H1 (cell line): ENCODE results near the gene CYBA. TPM values are rescaled to one million over a fixed set of nuclear protein-coding genes. Genes with fewer than 3 reads are reported as not detected.

Experiments used
- CTCF ChIA-PET: fragments of 300-600 bp; sonication (Branson Sonifier 250); formaldehyde crosslinking; loops from one replicate; lab custom pipeline; 2021; ENCODE audit not compliant: partially characterized antibody; lab: Charles Lee
- POLR2A ChIA-PET: fragments of 300-600 bp; sonication (Branson Sonifier 250); formaldehyde crosslinking; loops from one replicate; lab custom pipeline; 2021; ENCODE audit warnings: inconsistent platforms; ENCODE audit not compliant: partially characterized antibody; lab: Charles Lee
- DNase-seq, 2 experiments: peaks; one replicate each; pipeline versions ENCODE4 v3.0.0 to v3.0.0-alpha.2; 2010 to 2022; ENCODE audit warnings: low spot score in 2 of 2, low read depth in 1 of 2, mixed read lengths in 1 of 2
- FAIRE-seq: peaks from 2 replicates; lab custom pipeline; 2011; peaks lifted over from hg19 to GRCh38; lab: Jason Lieb, UNC
- H2AFZ ChIP-seq: 2 replicates; pipeline ENCODE4 v1.8.1; 2012; ENCODE audit warnings: low read length, inconsistent platforms
- H2AK5ac ChIP-seq: 2 replicates; pipeline ENCODE4 v1.6.1; 2013; ENCODE audit warnings: low read depth, low read length
- H2BK120ac ChIP-seq: replicated peaks from 2 replicates; pipeline ENCODE3; 2013; ENCODE audit warnings: low read depth, low read length, inconsistent platforms
- H2BK12ac ChIP-seq: 2 replicates; pipeline ENCODE4 v1.6.1; 2013; ENCODE audit warnings: low read depth, low read length
- H2BK15ac ChIP-seq: 2 replicates; pipeline ENCODE4 v1.6.1; 2013; ENCODE audit warnings: low read length
- H2BK20ac ChIP-seq: 2 replicates; pipeline ENCODE4 v1.6.1; 2013; ENCODE audit warnings: low read length
- H2BK5ac ChIP-seq: 2 replicates; pipeline ENCODE4 v1.6.1; 2013; ENCODE audit warnings: low read depth, low read length
- H3K14ac ChIP-seq: 2 replicates; pipeline ENCODE4 v1.6.1; 2013; ENCODE audit warnings: inconsistent platforms; ENCODE audit not compliant: insufficient read length
- H3K18ac ChIP-seq: 2 replicates; pipeline ENCODE4 v1.6.1; 2013; ENCODE audit warnings: low read length; ENCODE audit errors: extremely low read depth
- H3K23ac ChIP-seq: 2 replicates; pipeline ENCODE4 v1.6.1; 2013; ENCODE audit warnings: inconsistent platforms; ENCODE audit not compliant: insufficient read length
- H3K23me2 ChIP-seq: 2 replicates; pipeline ENCODE4 v1.6.1; 2013; ENCODE audit warnings: low read depth, low read length
- H3K27ac ChIP-seq: 2 replicates; pipeline ENCODE4 v1.6.1; 2011; ENCODE audit warnings: low read depth, low read length, inconsistent platforms
- H3K27me3 ChIP-seq, 4 experiments: replicated peaks in 1 of 4; 1 replicate in 1 of 4; 2 replicates in 3 of 4; pipeline versions ENCODE4 v1.6.1 to v1.8.1; 2011 to 2013; ENCODE audit warnings: low read length in 3 of 4, mild to moderate bottlenecking in 3 of 4, inconsistent platforms in 2 of 4, mixed read lengths in 2 of 4, moderate library complexity in 1 of 4; ENCODE audit not compliant: control insufficient read depth in 3 of 4, insufficient read depth in 3 of 4; ENCODE audit errors: extremely low read depth in 1 of 4
- H3K36me3 ChIP-seq, 4 experiments: 2 replicates each; pipeline versions ENCODE4 v1.6.1 to v1.8.1; 2011 to 2013; ENCODE audit warnings: mild to moderate bottlenecking in 4 of 4, low read length in 3 of 4, moderate library complexity in 2 of 4, control low read depth in 1 of 4, inconsistent platforms in 1 of 4; ENCODE audit not compliant: insufficient read depth in 4 of 4, control insufficient read depth in 2 of 4
- H3K4ac ChIP-seq: replicated peaks from 2 replicates; pipeline ENCODE3; 2013; ENCODE audit warnings: low read length, low read depth, mixed read lengths, inconsistent platforms; ENCODE audit not compliant: insufficient read length
- H3K4me1 ChIP-seq, 4 experiments: replicated peaks in 1 of 4; 1 replicate in 1 of 4; 2 replicates in 3 of 4; pipeline versions ENCODE4 v1.6.1 to v1.8.1; 2011 to 2013; ENCODE audit warnings: low read length in 3 of 4, inconsistent platforms in 2 of 4, mixed read lengths in 1 of 4; ENCODE audit not compliant: insufficient read depth in 4 of 4, control insufficient read depth in 3 of 4
- H3K4me2 ChIP-seq, 2 experiments: 2 replicates each; pipeline versions ENCODE4 v1.6.1 to v1.8.1; 2011 to 2013; ENCODE audit warnings: low read depth in 2 of 2, low read length in 2 of 2, control low read depth in 1 of 2, inconsistent platforms in 1 of 2, mild to moderate bottlenecking in 1 of 2; ENCODE audit not compliant: insufficient read depth in 1 of 2
- H3K4me3 ChIP-seq, 4 experiments: fragments of 200-600, 300-600 bp in 1 of 4; sonication (generic), shearing (Covaris generic), sonication (Bioruptor Twin) in 1 of 4; 2 replicates each; pipeline versions ENCODE4 v1.5.1 to v1.8.1; 2011 to 2016; ENCODE audit warnings: low read length in 4 of 4, low read depth in 3 of 4, control low read depth in 2 of 4, inconsistent platforms in 2 of 4, mild to moderate bottlenecking in 2 of 4, mixed read lengths in 1 of 4, moderate library complexity in 1 of 4; ENCODE audit not compliant: insufficient read depth in 2 of 4; ENCODE audit errors: extremely low read depth in 1 of 4
- H3K56ac ChIP-seq: replicated peaks from 2 replicates; pipeline ENCODE3; 2013; ENCODE audit warnings: low read depth, mild to moderate bottlenecking, mixed read lengths, low read length, inconsistent platforms; ENCODE audit not compliant: insufficient read length
- H3K79me1 ChIP-seq: 2 replicates; pipeline ENCODE4 v1.6.1; 2013; ENCODE audit warnings: low read depth, low read length, control low read depth
- H3K79me2 ChIP-seq, 2 experiments: 2 replicates each; pipeline versions ENCODE4 v1.6.1 to v1.8.1; 2012 to 2013; ENCODE audit warnings: low read length in 2 of 2, mild to moderate bottlenecking in 2 of 2, inconsistent platforms in 1 of 2; ENCODE audit not compliant: insufficient read depth in 2 of 2, control insufficient read depth in 1 of 2
- H3K9ac ChIP-seq, 4 experiments: replicated peaks in 1 of 4; 1 replicate in 1 of 4; 2 replicates in 3 of 4; pipeline versions ENCODE4 v1.6.1 to v1.8.1; 2011 to 2013; ENCODE audit warnings: low read depth in 3 of 4, low read length in 3 of 4, control low read depth in 2 of 4, mild to moderate bottlenecking in 2 of 4, moderate library complexity in 2 of 4, inconsistent platforms in 1 of 4; ENCODE audit errors: extremely low read depth in 1 of 4
- H3K9me3 ChIP-seq, 2 experiments: 2 replicates each; pipeline versions ENCODE4 v1.6.1 to v1.8.1; 2012 to 2013; ENCODE audit warnings: mild to moderate bottlenecking in 2 of 2, moderate library complexity in 2 of 2, control low read depth in 1 of 2, inconsistent platforms in 1 of 2, low read depth in 1 of 2, low read length in 1 of 2, mixed read lengths in 1 of 2; ENCODE audit not compliant: insufficient read depth in 2 of 2
- H4K20me1 ChIP-seq, 2 experiments: replicated peaks in 1 of 2; 2 replicates each; pipeline versions ENCODE3 to v1.8.1; 2011 to 2013; ENCODE audit warnings: inconsistent platforms in 2 of 2, low read length in 2 of 2, mild to moderate bottlenecking in 1 of 2; ENCODE audit not compliant: insufficient read depth in 2 of 2, control insufficient read depth in 1 of 2
- H4K5ac ChIP-seq: 2 replicates; pipeline ENCODE4 v1.6.1; 2013; ENCODE audit warnings: low read length, low read depth, mixed read lengths, inconsistent platforms; ENCODE audit not compliant: insufficient read length
- H4K8ac ChIP-seq: 2 replicates; pipeline ENCODE4 v1.8.0; 2013; ENCODE audit warnings: mild to moderate bottlenecking, moderate library complexity, low read length, inconsistent platforms; ENCODE audit not compliant: insufficient read depth; ENCODE audit errors: extremely low read depth
- H4K91ac ChIP-seq: replicated peaks from 2 replicates; pipeline ENCODE3; 2013; ENCODE audit warnings: low read length, mixed read lengths, inconsistent platforms; ENCODE audit not compliant: insufficient read length
- ASH2L ChIP-seq: fragments of 200-600, 300-600 bp; sonication (generic); IDR thresholded peaks from one replicate; pipeline ENCODE4 v1.7.1; 2017; ENCODE audit warnings: low read length
- BCL11A ChIP-seq, 2 experiments: IDR thresholded peaks; one replicate each; pipeline ENCODE4 v1.6.1; 2011; ENCODE audit warnings: low read depth in 2 of 2, low read length in 2 of 2, mild to moderate bottlenecking in 2 of 2
- CBX8 ChIP-seq: fragments of 300-800, 300-1000 bp; sonication (generic); IDR thresholded peaks from 2 replicates; pipeline ENCODE4 v1.7.1; 2016; ENCODE audit warnings: low read depth, low read length, borderline replicate concordance
- CEBPB ChIP-seq: IDR thresholded peaks from 2 replicates; pipeline ENCODE4 v1.6.1; 2012; ENCODE audit warnings: low read depth, low read length
- CREB1 ChIP-seq: IDR thresholded peaks from 2 replicates; pipeline ENCODE4 v1.6.1; 2012; ENCODE audit warnings: inconsistent platforms
- E2F6 ChIP-seq: IDR thresholded peaks from 2 replicates; pipeline ENCODE4 v1.6.1; 2012; ENCODE audit warnings: inconsistent platforms
- HDAC2 ChIP-seq, 2 experiments: fragments of 300-600 bp in 1 of 2; sonication (generic) in 1 of 2; IDR thresholded peaks; 2 replicates each; pipeline ENCODE4 v1.6.1; 2011 to 2012; ENCODE audit warnings: low read depth in 2 of 2, low read length in 2 of 2, mild to moderate bottlenecking in 2 of 2, moderate library complexity in 2 of 2, borderline replicate concordance in 1 of 2, inconsistent platforms in 1 of 2
- JUN ChIP-seq: IDR thresholded peaks from 2 replicates; pipeline ENCODE4 v1.6.1; 2011; ENCODE audit warnings: low read depth, mild to moderate bottlenecking, improper control_type of control experiment, low read length
- MAFK ChIP-seq: IDR thresholded peaks from 2 replicates; pipeline ENCODE4 v1.6.1; 2012; ENCODE audit warnings: low read depth, mild to moderate bottlenecking, improper control_type of control experiment, low read length
- NANOG ChIP-seq: IDR thresholded peaks from 2 replicates; pipeline ENCODE4 v1.6.1; 2011; ENCODE audit warnings: low read length, low read depth, mild to moderate bottlenecking, inconsistent platforms; ENCODE audit not compliant: insufficient read depth, poor library complexity, severe bottlenecking
- POLR2A ChIP-seq, 2 experiments: IDR thresholded peaks; 1 replicate in 1 of 2; 2 replicates in 1 of 2; pipeline ENCODE4 v1.6.1; 2011; ENCODE audit warnings: low read depth in 2 of 2, low read length in 2 of 2, mild to moderate bottlenecking in 2 of 2; ENCODE audit errors: control extremely low read depth in 1 of 2
- POLR2AphosphoS5 ChIP-seq: IDR thresholded peaks from 2 replicates; pipeline ENCODE4 v1.6.1; 2011; ENCODE audit warnings: low read depth, low read length
- SRF ChIP-seq: IDR thresholded peaks from 2 replicates; pipeline ENCODE4 v1.6.1; 2011; ENCODE audit warnings: mild to moderate bottlenecking, low read depth, low read length, moderate library complexity
- WGBS, 2 experiments: shearing (Covaris generic) in 1 of 2; methylation state at CpG; one replicate each; pipeline versions ENCODE4 v1.1.6 to v1.1.7; 2013 to 2015; ENCODE audit warnings: low lambda C conversion rate in 2 of 2, mixed read lengths in 2 of 2, inconsistent platforms in 1 of 2, low coverage in 1 of 2, missing lambda C conversion rate in 1 of 2; ENCODE audit not compliant: insufficient replicate concordance in 2 of 2, insufficient coverage in 1 of 2, insufficient read length in 1 of 2; ENCODE audit errors: extremely low coverage in 1 of 2, missing lambda C conversion rate in 1 of 2; 5-methylcytosine and 5-hydroxymethylcytosine counted together
- polyA plus RNA-seq, 7 experiments: library from polyadenylated mRNA; depleted of rRNA in 3 of 7; stranded (reverse) in 5 of 7; unstranded in 2 of 7; fragments of >200 nt in 5 of 7; fragments of 200-250 nt in 2 of 7; gene quantifications; 1 replicate in 5 of 7; 2 replicates in 1 of 7; 4 replicates in 1 of 7; pipeline versions ENCODE4 v1.2.1 to v1.2.3, GENCODE V29; 2011 to 2013; ENCODE audit warnings: missing spikeins in 2 of 7, mixed read lengths in 2 of 7
- total RNA-seq: library from RNA; stranded (reverse); fragmentation: NEBNext Ultra II Directional; extraction: Animal tissue kit (Norgen Biotek cat#: 25700); gene quantifications from 2 replicates; pipeline ENCODE4 v1.2.1, GENCODE V29; 2021

Gene CYBA
- total and polyA plus RNA-seq, 2 of the 8 experiments (the other 6 are each of a cell fraction or from before 2014, with no cell fraction given): 136 to 254 TPM

GRCh38 chr16:88669980-88670379, 19.1 kb upstream of the CYBA start:
- H4K91ac ChIP-seq: no peak overlapping the region
- no peak overlapping the region for H2BK12ac ChIP-seq
- no peak overlapping the region for H3K27ac ChIP-seq
- H3K14ac ChIP-seq: no peak overlapping the region
- POLR2A ChIA-PET: interaction anchor here (1.2 to 4.2 kb wide), 2 partner anchors 15 to 31 kb away, joined by 4 to 13 read pairs; partner anchors contain the start of gene IL17C
- no peak overlapping the region for H3K4me3 ChIP-seq
- H3K27me3 ChIP-seq: no peaks in the 10 kb centered on the region
- no peak overlapping the region for H2BK5ac ChIP-seq
- CTCF ChIA-PET: interaction anchor here (3.4 to 9.7 kb wide), 4 partner anchors 11 to 33 kb away, joined by 12 to 87 read pairs (median 35); partner anchors contain the start of gene SNAI3
- no peaks in the 10 kb centered on the region for H3K23me2 ChIP-seq
- H3K23ac ChIP-seq: no peak overlapping the region
- no peak overlapping the region for H2BK20ac ChIP-seq
- peaks cover 0 to 2% of the 10 kb centered on the region in 2 experiments for H4K20me1 ChIP-seq
- WGBS, 2 experiments: 91% methylated on average over 10 of the region's 10 CpGs; no CpG with 5 or more reads in 1 of the 2 experiments
- H3K4ac ChIP-seq: no peak overlapping the region
- TF ChIP-seq CBX8: no peak
- TF ChIP-seq SRF: no peak
- no peak for TF ChIP-seq JUN
- no peak for TF ChIP-seq MAFK
- TF ChIP-seq CREB1: no peak
- TF ChIP-seq ASH2L: no peak
- TF ChIP-seq CEBPB: no peak
- no peak for TF ChIP-seq NANOG
- TF ChIP-seq POLR2A (IDR thresholded peaks at IDR 0.05; ENCODE audit: control extremely low read depth in 1 of 2, low read depth in 2 of 2, low read length in 2 of 2): no peak
- no peak for TF ChIP-seq BCL11A (IDR thresholded peaks at IDR 0.05; ENCODE audit: low read depth in 2 of 2, low read length in 2 of 2)
- no peak for TF ChIP-seq POLR2AphosphoS5
- no peak for TF ChIP-seq HDAC2 (IDR thresholded peaks at IDR 0.05; ENCODE audit: borderline replicate concordance in 1 of 2, low read depth in 2 of 2, low read length in 2 of 2)
- TF ChIP-seq E2F6: no peak
- TF ChIP-seq, all 59 proteins: peak for 0
- FAIRE-seq: no peak
- Histone ChIP-seq H3K36me3 (no peaks in the 10 kb centered on the region), H2AFZ (no peak overlapping the region), H3K56ac (no peak overlapping the region), H4K8ac (no peak overlapping the region), H2BK120ac (no peak overlapping the region), H2BK15ac (no peak overlapping the region), H3K4me1 (peaks cover 0 to 5% (median 3%) of the 10 kb centered on the region in 4 experiments; a peak in 4 of 7 replicates), H2AK5ac (no peak overlapping the region), H3K18ac (no peak overlapping the region), H3K79me1 (no peaks in the 10 kb centered on the region), H3K4me2 (no peak overlapping the region), H4K5ac (no peak overlapping the region), H3K9me3 (no peaks in the 10 kb centered on the region), H3K9ac (no peak overlapping the region), H3K79me2 (0 out of 4 replicates have a peak, but pooled peaks cover 0 to 2% of the 10 kb centered on the region in 2 experiments)
- DNase-seq: no peak
